HEK293T (cell line): ENCODE results near the gene SYT17.

Source experiments
- CTCF ChIA-PET: fragments of 350-600 bp; formaldehyde crosslinking; extraction: SDS; loops from one replicate; lab custom pipeline; 2021; ENCODE audit warnings: antibody characterized with exemption, inconsistent platforms; lab: Yijun Ruan, JAX
- POLR2A ChIA-PET: fragments of 350-600 bp; formaldehyde crosslinking; extraction: SDS; loops from one replicate; lab custom pipeline; 2020; ENCODE audit warnings: antibody characterized with exemption, inconsistent platforms; lab: Yijun Ruan, JAX
- DNase-seq: peaks from one replicate; pipeline ENCODE4 v3.0.0; 2012; ENCODE audit warnings: mixed read lengths; ENCODE audit errors: extremely low spot score
- ARNT ChIP-seq: fragments of 450-650 bp; IDR thresholded peaks from 2 replicates; pipeline ENCODE4 v1.6.1; 2017; ENCODE audit warnings: mild to moderate bottlenecking
- BHLHE40 ChIP-seq: fragments of 450-650 bp; IDR thresholded peaks from 2 replicates; pipeline ENCODE4 v1.6.1; 2016; ENCODE audit warnings: mild to moderate bottlenecking, moderate library complexity, borderline replicate concordance
- CTBP1 ChIP-seq: fragments of 450-650 bp; IDR thresholded peaks from 2 replicates; pipeline ENCODE4 v1.6.1; 2016; ENCODE audit warnings: borderline replicate concordance
- ELF4 ChIP-seq: fragments of 450-650 bp; IDR thresholded peaks from 2 replicates; pipeline ENCODE4 v1.6.1; 2017; ENCODE audit warnings: antibody characterized with exemption
- FOXA1 ChIP-seq: fragments of 450-650 bp; IDR thresholded peaks from 2 replicates; pipeline ENCODE4 v1.6.1; 2016; ENCODE audit warnings: mild to moderate bottlenecking
- FOXK2 ChIP-seq: fragments of 450-650 bp; IDR thresholded peaks from 2 replicates; pipeline ENCODE4 v1.6.1; 2016; ENCODE audit warnings: mild to moderate bottlenecking
- FOXM1 ChIP-seq: fragments of 450-650 bp; IDR thresholded peaks from 2 replicates; pipeline ENCODE4 v1.6.1; 2017; ENCODE audit warnings: mild to moderate bottlenecking, borderline replicate concordance
- HDGF ChIP-seq: fragments of 450-650 bp; IDR thresholded peaks from 2 replicates; pipeline ENCODE4 v1.6.1; 2017; ENCODE audit warnings: antibody characterized with exemption, borderline replicate concordance
- L3MBTL2 ChIP-seq: fragments of 450-650 bp; conservative IDR thresholded peaks from 2 replicates; pipeline ENCODE4 v1.6.1; 2016; ENCODE audit warnings: mild to moderate bottlenecking
- LEF1 ChIP-seq: fragments of 450-650 bp; IDR thresholded peaks from 2 replicates; pipeline ENCODE4 v1.6.1; 2017; ENCODE audit warnings: mild to moderate bottlenecking, borderline replicate concordance
- NFRKB ChIP-seq: fragments of 450-650 bp; IDR thresholded peaks from 2 replicates; pipeline ENCODE4 v1.6.1; 2016; ENCODE audit warnings: mild to moderate bottlenecking, moderate library complexity
- SP1 ChIP-seq: fragments of 450-650 bp; IDR thresholded peaks from 2 replicates; pipeline ENCODE4 v1.6.1; 2017
- SUZ12 ChIP-seq: fragments of 450-650 bp; IDR thresholded peaks from 2 replicates; pipeline ENCODE4 v1.6.1; 2016; ENCODE audit warnings: mild to moderate bottlenecking
- TARDBP ChIP-seq: fragments of 450-650 bp; IDR thresholded peaks from 2 replicates; pipeline ENCODE4 v1.6.1; 2016
- ZNF384 ChIP-seq: fragments of 450-650 bp; IDR thresholded peaks from 2 replicates; pipeline ENCODE4 v1.6.1; 2016
- TF ChIP-seq, protein P1 (sequence below): fragments of 450-650 bp; IDR thresholded peaks from 2 replicates; pipeline ENCODE4 v1.6.1; 2016

Gene SYT17

DNA sequence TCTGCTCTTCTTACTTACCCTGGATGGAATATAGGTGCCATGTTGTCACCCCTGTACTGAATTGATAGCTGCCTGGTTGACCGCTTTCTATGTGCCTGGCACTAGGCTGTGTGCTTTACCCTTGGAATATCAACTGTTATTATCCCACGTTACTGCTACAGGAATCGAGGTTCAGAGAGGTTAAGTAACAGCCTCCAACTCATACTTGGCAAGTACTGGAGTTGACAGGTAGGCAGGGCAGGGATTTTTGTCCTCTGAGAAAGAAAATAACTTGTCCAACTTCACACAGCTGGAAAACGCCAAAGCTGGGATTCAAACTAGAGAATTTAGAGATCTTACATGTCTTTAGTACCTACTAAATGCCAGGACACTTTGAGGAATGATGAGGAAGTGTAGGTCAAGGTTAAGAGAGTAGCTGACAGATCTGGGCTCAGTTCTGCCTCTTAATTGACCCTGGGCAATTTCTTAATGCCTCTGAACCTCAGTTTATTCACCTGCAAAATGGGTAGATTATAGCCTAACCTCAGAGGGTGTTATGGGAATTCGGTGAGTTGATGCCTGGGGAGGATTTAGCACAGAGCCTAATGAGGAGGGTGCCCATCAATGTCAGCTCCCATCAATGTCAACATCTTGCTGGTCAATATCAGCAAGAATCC lies 28.5 kb upstream of the SYT17 start:
- DNase-seq = no peak
- ChIA-PET CTCF (no interaction called here), POLR2A (interaction anchor here (1.9 kb wide), 1 partner anchor 45 kb away, joined by 6 read pairs; no protein-coding TSS in a partner anchor)
- TF ChIP-seq NFRKB (no peak), FOXM1 (no peak), ARNT (no peak), HDGF (no peak), BHLHE40 (no peak), ZNF384 (no peak), L3MBTL2 (no peak), TARDBP (no peak), SP1 (no peak), SUZ12 (no peak), ELF4 (no peak), CTBP1 (no peak)
- TF ChIP-seq, protein P1, sequence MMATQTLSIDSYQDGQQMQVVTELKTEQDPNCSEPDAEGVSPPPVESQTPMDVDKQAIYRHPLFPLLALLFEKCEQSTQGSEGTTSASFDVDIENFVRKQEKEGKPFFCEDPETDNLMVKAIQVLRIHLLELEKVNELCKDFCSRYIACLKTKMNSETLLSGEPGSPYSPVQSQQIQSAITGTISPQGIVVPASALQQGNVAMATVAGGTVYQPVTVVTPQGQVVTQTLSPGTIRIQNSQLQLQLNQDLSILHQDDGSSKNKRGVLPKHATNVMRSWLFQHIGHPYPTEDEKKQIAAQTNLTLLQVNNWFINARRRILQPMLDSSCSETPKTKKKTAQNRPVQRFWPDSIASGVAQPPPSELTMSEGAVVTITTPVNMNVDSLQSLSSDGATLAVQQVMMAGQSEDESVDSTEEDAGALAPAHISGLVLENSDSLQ = no peak

DNA sequence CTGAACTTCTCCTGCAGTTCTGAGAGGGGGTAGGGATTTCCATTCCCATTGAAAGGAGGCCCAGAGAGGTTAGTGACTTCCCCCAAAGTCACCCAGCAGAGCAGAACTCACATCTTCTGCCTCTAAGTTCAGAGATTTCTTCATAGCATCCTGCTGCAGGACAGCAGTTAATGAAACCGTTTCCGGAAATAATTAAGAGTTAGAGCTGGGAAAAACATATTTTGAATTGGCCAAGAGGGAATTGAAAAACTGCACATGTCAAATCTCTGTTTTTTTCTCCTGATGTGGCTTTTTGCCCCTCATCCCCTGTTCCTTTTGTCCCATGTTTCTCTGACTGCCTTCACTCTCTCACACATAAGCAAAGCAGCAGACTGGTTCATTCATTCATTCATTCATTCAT lies 27.6 kb upstream of the SYT17 start:
- POLR2A ChIA-PET = no interaction called here

GRCh38 chr16:19142939-19143598 lies 25.0 kb upstream of the SYT17 start:
- TF ChIP-seq FOXA1 (no peak), ELF4 (no peak), LEF1 (no peak), ZNF384 (no peak), FOXK2 (no peak)
- CTCF ChIA-PET = interaction anchor here (1.0 kb wide), 1 partner anchor 21 kb away, joined by 7 read pairs; no protein-coding TSS in a partner anchor
- DNase-seq = no peak
- POLR2A ChIA-PET = no interaction called here

More for the DNA sequence above, 27.6 kb upstream of the SYT17 start:
- DNase-seq = no peak
- CTCF ChIA-PET = interaction anchor here (0.6 kb wide), 1 partner anchor 39 kb away, joined by 3 read pairs; no protein-coding TSS in a partner anchor
- TF ChIP-seq, protein P1 = no peak
- no peak for TF ChIP-seq HDGF
- TF ChIP-seq TARDBP = no peak
- no peak for TF ChIP-seq FOXK2
- no peak for TF ChIP-seq SUZ12
- TF ChIP-seq ARNT = no peak

DNA sequence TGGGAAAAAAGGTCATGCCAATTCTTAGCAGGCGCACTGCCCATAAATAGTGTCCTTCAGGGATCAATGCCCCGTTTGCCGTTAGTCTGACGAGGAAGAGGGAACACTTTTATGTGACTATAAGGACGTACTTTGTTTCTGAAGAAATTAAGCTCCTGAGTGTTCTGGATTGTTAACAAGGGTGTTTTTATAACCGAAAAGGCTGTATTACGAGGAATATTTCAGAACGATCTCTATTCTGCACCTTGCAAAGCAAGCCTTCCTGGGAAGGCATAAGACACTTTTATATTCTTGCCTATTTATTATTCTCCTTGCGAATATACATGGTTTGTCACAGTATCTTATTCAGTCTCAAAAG lies 24.5 kb upstream of the SYT17 start:
- no peak for DNase-seq
- ChIA-PET POLR2A (interaction anchor here (0.6 kb wide), 1 partner anchor 15 kb away, joined by 6 read pairs; no protein-coding TSS in a partner anchor), CTCF (interaction anchor here (1.0 kb wide), 1 partner anchor 20 kb away, joined by 7 read pairs; no protein-coding TSS in a partner anchor)
- TF ChIP-seq FOXA1 (no peak), FOXM1 (no peak), TARDBP (no peak), FOXK2 (no peak), BHLHE40 (no peak), L3MBTL2 (no peak), ARNT (no peak), CTBP1 (no peak), SP1 (no peak), HDGF (no peak)
- TF ChIP-seq, protein P1 = no peak

DNA sequence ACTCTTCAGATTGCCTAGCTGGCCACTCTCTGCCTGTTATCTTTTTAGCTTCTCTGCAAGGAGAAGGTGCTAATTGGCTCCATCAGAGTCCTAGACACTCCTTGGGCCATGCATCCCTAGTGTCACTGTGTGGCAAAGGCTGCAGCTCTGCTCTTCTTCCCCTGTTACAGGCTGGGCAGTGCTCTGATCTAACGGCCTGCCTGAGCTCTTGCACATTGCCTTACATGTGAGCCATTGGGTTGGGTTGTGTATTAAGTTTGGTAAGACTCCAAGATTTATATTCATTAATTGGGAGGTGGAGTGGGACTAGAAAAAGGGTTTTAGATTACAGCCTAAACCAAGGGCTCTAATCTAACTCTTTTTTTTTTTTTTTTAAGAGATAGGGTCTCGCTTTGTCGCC lies 23.0 kb upstream of the SYT17 start:
- ChIA-PET CTCF (interaction anchor here (0.6 to 1.3 kb wide), 2 partner anchors 35 to 43 kb away, joined by 3 to 4 read pairs; no protein-coding TSS in a partner anchor), POLR2A (interaction anchor here (0.7 to 1.4 kb wide), 3 partner anchors 14 to 343 kb away, joined by 3 to 5 read pairs (median 4); partner anchors contain the start of gene ARL6IP1)
- TF ChIP-seq ZNF384 (no peak), HDGF (no peak), ARNT (no peak)
- no peak for DNase-seq

GRCh38 chr16:19147126-19147525 lies 20.9 kb upstream of the SYT17 start:
- CTCF ChIA-PET = no interaction called here
- POLR2A ChIA-PET = no interaction called here
- TF ChIP-seq FOXK2 (no peak), TARDBP (no peak), SP1 (no peak), CTBP1 (no peak), HDGF (no peak), ELF4 (no peak)
- TF ChIP-seq, protein P1 = no peak
- no peak for DNase-seq
